ENCODE results near the gene GLT8D1.

The GLT8D1 gene

DNA sequence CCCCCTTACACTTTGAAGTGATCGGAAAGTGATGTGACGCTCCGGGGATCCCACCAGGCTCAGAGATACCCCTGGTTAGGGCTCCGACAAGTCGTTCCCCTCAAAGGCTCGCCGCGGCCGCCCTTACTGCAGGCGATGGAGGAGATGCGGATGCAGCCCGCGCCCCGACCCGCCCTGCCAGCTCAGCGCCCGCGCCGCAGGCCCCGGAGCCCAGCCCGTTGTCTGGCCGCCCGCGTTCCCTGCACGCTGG, 228 bp downstream of the GLT8D1 start:
- Histone ChIP-seq H3K36me3 (ENCODE audit: control insufficient read depth, insufficient read depth, low read length) (no peaks in the 10 kb centered on the region; the same call in none of the 2 replicates), H3K27me3 (replicated peaks; ENCODE audit: control insufficient read depth, insufficient read depth, low read length) (no peaks in the 10 kb centered on the region), H3K4me3 (replicated peaks; ENCODE audit: low read depth, low read length) (peak overlapping the region; percentile 77)
- TF ChIP-seq, protein P1, sequence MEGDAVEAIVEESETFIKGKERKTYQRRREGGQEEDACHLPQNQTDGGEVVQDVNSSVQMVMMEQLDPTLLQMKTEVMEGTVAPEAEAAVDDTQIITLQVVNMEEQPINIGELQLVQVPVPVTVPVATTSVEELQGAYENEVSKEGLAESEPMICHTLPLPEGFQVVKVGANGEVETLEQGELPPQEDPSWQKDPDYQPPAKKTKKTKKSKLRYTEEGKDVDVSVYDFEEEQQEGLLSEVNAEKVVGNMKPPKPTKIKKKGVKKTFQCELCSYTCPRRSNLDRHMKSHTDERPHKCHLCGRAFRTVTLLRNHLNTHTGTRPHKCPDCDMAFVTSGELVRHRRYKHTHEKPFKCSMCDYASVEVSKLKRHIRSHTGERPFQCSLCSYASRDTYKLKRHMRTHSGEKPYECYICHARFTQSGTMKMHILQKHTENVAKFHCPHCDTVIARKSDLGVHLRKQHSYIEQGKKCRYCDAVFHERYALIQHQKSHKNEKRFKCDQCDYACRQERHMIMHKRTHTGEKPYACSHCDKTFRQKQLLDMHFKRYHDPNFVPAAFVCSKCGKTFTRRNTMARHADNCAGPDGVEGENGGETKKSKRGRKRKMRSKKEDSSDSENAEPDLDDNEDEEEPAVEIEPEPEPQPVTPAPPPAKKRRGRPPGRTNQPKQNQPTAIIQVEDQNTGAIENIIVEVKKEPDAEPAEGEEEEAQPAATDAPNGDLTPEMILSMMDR (IDR thresholded peaks at IDR 0.05; ENCODE audit: insufficient read depth, low read length, poor library complexity, severe bottlenecking), result no peak
- DNase-seq (ENCODE audit: extremely low read depth, insufficient read length), result no peak

DNA sequence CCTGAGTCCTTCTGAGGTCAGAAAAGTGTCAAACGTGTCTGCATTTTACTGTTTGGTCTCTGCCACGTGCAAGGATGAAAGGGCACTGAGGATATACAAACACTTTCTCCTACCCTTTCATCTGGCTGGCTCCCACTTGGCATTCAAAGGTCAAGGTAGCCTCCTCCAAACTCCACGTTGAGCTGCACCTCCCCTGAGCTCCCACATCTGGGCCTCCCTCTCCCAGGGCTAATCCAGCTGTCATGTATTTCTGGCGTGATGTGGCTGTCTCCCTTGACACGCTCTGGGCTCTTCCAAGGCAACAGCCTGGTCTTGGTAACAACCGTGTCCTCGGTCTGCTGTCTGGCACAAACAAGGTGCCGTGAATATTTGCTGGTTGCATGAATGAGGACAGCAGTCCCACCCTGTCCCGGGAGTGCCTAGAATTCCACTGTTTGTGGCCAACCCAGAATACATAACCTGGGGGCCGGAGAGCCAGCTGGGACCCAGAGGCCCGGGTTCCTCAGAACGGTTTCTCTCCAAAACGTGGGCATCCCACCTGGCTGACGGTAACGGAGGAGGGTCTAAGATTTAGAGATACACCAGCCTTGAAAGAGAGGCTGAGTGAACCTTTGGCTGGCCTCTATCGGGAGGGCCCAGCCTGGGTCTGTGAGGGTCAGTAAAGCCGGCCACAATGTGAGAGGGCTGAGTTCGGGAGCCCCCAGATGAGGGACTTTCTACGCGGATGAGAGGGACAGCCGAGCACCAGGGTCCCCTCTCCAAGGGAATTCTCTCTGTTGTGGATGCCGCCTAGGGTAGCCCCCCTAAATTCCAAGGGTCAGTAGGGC, 767 bp downstream of the GLT8D1 start:
- Histone ChIP-seq H3K4me3 (replicated peaks; ENCODE audit: low read depth, low read length) (peak overlapping the region; percentile 77), H3K36me3 (ENCODE audit: control insufficient read depth, insufficient read depth, low read length) (no peaks in the 10 kb centered on the region; the same call in none of the 2 replicates), H3K27me3 (replicated peaks; ENCODE audit: control insufficient read depth, insufficient read depth, low read length) (no peaks in the 10 kb centered on the region)
- DNase-seq (ENCODE audit: extremely low read depth, insufficient read length), result peak; percentile 41
- TF ChIP-seq, protein P1 (IDR thresholded peaks at IDR 0.05; ENCODE audit: insufficient read depth, low read length, poor library complexity, severe bottlenecking), result no peak

DNA sequence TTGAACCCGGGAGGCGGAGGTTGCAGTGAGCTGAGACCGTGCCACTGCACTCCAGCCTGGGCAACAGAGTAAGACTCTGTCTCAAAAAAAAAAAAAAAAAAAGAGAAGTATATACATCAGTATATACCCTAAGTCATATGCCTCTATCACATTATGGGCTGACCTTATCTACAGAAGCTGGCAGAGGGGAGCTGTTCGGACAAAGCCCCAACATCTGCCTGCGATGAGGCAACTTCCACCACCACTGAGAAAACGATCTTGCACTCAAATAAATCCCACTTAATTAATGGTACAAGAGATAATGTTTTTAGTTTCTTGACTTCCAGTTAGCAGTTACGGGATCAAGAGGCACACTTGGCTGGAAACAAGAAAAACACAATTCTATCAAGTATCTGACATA, 2.2 kb downstream of the GLT8D1 start:
- Histone ChIP-seq H3K4me3 (replicated peaks; ENCODE audit: low read depth, low read length) (peak overlapping the region; percentile 77; the same call in 1 of the 2 replicates), H3K36me3 (ENCODE audit: control insufficient read depth, insufficient read depth, low read length) (no peaks in the 10 kb centered on the region; the same call in 1 of the 2 replicates), H3K27me3 (replicated peaks; ENCODE audit: control insufficient read depth, insufficient read depth, low read length) (no peaks in the 10 kb centered on the region)
- TF ChIP-seq, protein P1 (IDR thresholded peaks at IDR 0.05; ENCODE audit: insufficient read depth, low read length, poor library complexity, severe bottlenecking), result no peak
- DNase-seq (ENCODE audit: extremely low read depth, insufficient read length), result no peak

DNA sequence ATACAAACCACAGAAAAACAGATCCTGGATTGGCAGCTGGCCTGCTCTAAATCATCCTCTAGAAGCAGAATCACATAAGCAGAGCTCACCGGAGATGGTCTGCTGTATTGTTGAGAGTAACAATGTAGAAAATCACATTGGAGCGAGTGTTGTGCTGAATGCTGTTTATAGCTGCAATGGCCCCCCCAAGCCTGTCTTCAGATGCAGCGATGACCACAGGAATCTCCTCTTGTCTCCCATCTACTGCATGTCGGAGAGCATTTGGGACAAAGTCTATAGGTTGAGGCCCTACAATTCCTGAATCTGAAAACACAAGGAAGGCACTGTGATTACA, 8.0 kb downstream of the GLT8D1 start:
- Histone ChIP-seq H3K36me3 (ENCODE audit: control insufficient read depth, insufficient read depth, low read length) (peaks cover 18% of the 10 kb centered on the region), H3K4me3 (replicated peaks; ENCODE audit: low read depth, low read length) (no peak overlapping the region), H3K27me3 (replicated peaks; ENCODE audit: control insufficient read depth, insufficient read depth, low read length) (no peaks in the 10 kb centered on the region)
- no peak for DNase-seq (ENCODE audit: extremely low read depth, insufficient read length)
- TF ChIP-seq, protein P1 (IDR thresholded peaks at IDR 0.05; ENCODE audit: insufficient read depth, low read length, poor library complexity, severe bottlenecking), result no peak

DNA sequence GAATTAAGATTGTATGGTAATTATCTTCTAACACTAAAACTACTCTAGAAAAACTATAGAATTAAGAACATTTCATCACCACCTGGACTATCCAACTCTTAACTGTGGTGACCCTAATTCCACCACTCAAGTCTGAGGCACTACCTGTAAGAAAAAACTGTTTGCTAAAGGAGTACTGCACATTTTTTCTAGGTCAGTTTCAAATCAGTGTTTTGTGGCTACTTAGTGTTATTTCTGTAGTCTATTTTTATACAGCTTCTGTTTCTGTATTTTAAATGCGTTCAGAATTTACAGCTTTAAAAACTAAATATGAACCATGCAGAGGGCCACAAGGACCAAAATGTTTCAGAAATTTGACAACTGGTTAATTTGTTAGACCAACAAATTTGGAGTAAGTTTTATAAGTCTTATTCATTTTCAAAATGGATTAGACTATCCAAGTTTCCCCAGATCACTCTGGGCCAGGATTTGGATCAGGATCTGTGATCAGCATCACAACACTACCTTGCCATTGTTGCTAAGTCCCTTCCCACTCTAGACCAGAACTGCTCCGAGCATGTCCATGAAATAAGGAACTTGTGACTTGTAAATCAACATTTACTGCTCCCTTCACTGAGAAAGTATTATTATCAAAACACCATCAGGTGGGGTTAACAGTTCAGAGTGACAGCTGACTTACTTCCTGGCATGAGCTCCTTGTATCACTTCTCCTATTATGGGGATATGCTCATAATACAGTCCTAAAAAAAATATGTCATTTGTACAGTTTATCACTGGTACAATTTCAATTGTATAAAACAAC, 8.6 kb downstream of the GLT8D1 start:
- Histone ChIP-seq H3K4me3 (replicated peaks; ENCODE audit: low read depth, low read length) (no peak overlapping the region; the same call in 1 of the 2 replicates), H3K36me3 (ENCODE audit: control insufficient read depth, insufficient read depth, low read length) (peaks cover 20% of the 10 kb centered on the region), H3K27me3 (replicated peaks; ENCODE audit: control insufficient read depth, insufficient read depth, low read length) (no peaks in the 10 kb centered on the region)
- TF ChIP-seq, protein P1 (IDR thresholded peaks at IDR 0.05; ENCODE audit: insufficient read depth, low read length, poor library complexity, severe bottlenecking), result no peak
- DNase-seq (ENCODE audit: extremely low read depth, insufficient read length), result no peak

Measured in GM06990 (cell line).